Measurements from ENCODE around the gene SAV1.

GRCh38 chr14:50647753-50648152, 20.4 kb downstream of the SAV1 start:
- TF ChIP-seq EP300 (IDR thresholded peaks at IDR 0.05) (no peak), CTCF (IDR thresholded peaks at IDR 0.05) (no peak), POLR2AphosphoS5 (IDR thresholded peaks at IDR 0.05) (no peak), POLR2A (IDR thresholded peaks at IDR 0.05) (no peak)

Measured in stomach (tissue), 4 donors.